Muscle layer of duodenum (tissue), 2 donors: ENCODE results near the gene VASH2.

Source experiments
- H3K27ac ChIP-seq: one replicate; pipeline ENCODE4 v1.7.0; 2013; ENCODE audit warnings: mild to moderate bottlenecking, low read length
- H3K27me3 ChIP-seq: one replicate; pipeline ENCODE4 v1.7.0; 2013; ENCODE audit warnings: low read depth, mild to moderate bottlenecking, control low read depth, low read length
- H3K36me3 ChIP-seq, 2 donors: one replicate each; pipeline ENCODE4 v1.7.0; 2013; ENCODE audit warnings: low read length in 2 of 2, control low read depth in 1 of 2, mild to moderate bottlenecking in 1 of 2; ENCODE audit not compliant: insufficient read depth in 2 of 2, control insufficient read depth in 1 of 2
- H3K4me1 ChIP-seq, 2 donors: one replicate each; pipeline ENCODE4 v1.7.0; 2013; ENCODE audit warnings: low read length in 2 of 2, mild to moderate bottlenecking in 2 of 2, control low read depth in 1 of 2, moderate library complexity in 1 of 2; ENCODE audit not compliant: insufficient read depth in 2 of 2, control insufficient read depth in 1 of 2
- H3K4me3 ChIP-seq, 2 donors: one replicate each; pipeline ENCODE4 v1.7.0; 2013; ENCODE audit warnings: low read length in 2 of 2, low read depth in 1 of 2, mild to moderate bottlenecking in 1 of 2
- H3K9me3 ChIP-seq, 2 donors: one replicate each; pipeline ENCODE4 v1.7.0; 2013; ENCODE audit warnings: low read length in 2 of 2, control low read depth in 1 of 2, mild to moderate bottlenecking in 1 of 2; ENCODE audit not compliant: control insufficient read depth in 1 of 2
- donor health status: healthy.

VASH2 gene

GRCh38 chr1:212915245-212916091 lies 34.9 kb upstream of the VASH2 start:
- Histone ChIP-seq H3K27me3 (no peaks in the 10 kb centered on the region), H3K4me1 (peaks cover 0 to 13% of the 10 kb centered on the region in 2 donors), H3K4me3 (no peak overlapping the region), H3K36me3 (no peaks in the 10 kb centered on the region), H3K9me3 (no peaks in the 10 kb centered on the region), H3K27ac (no peak overlapping the region)

GRCh38 chr1:212916481-212917133 lies 33.7 kb upstream of the VASH2 start:
- Histone ChIP-seq H3K9me3 (no peaks in the 10 kb centered on the region), H3K4me3 (peak overlapping the region in 1 of 2 donors; percentile 0), H3K36me3 (no peaks in the 10 kb centered on the region), H3K4me1 (peaks cover 0 to 13% of the 10 kb centered on the region in 2 donors), H3K27ac (no peak overlapping the region), H3K27me3 (no peaks in the 10 kb centered on the region)

- Histone ChIP-seq H3K4me3 (peak overlapping the region in 1 of 2 donors; percentile 0), H3K36me3 (no peaks in the 10 kb centered on the region), H3K27ac (no peak overlapping the region), H3K9me3 (no peaks in the 10 kb centered on the region), H3K4me1 (peaks cover 0 to 13% of the 10 kb centered on the region in 2 donors), H3K27me3 (no peaks in the 10 kb centered on the region)
Observed at GRCh38 chr1:212917134-212917485, 33.2 kb upstream of the VASH2 start.

GRCh38 chr1:212917858-212918257 lies 32.5 kb upstream of the VASH2 start:
- no peaks in the 10 kb centered on the region for H3K9me3 ChIP-seq
- H3K4me3 ChIP-seq: no peak overlapping the region
- peaks cover 0 to 13% of the 10 kb centered on the region in 2 donors for H3K4me1 ChIP-seq
- no peaks in the 10 kb centered on the region for H3K36me3 ChIP-seq
- H3K27ac ChIP-seq: no peak overlapping the region
- H3K27me3 ChIP-seq: no peaks in the 10 kb centered on the region

- no peak overlapping the region for H3K4me3 ChIP-seq
- no peak overlapping the region for H3K27ac ChIP-seq
- no peaks in the 10 kb centered on the region for H3K9me3 ChIP-seq
- no peaks in the 10 kb centered on the region for H3K36me3 ChIP-seq
- no peaks in the 10 kb centered on the region for H3K27me3 ChIP-seq
- H3K4me1 ChIP-seq: peaks cover 0 to 13% of the 10 kb centered on the region in 2 donors
Observed at GRCh38 chr1:212918824-212919223, 31.5 kb upstream of the VASH2 start.

GRCh38 chr1:212920246-212920645 lies 30.1 kb upstream of the VASH2 start:
- Histone ChIP-seq H3K4me3 (no peak overlapping the region), H3K27me3 (no peaks in the 10 kb centered on the region), H3K9me3 (no peaks in the 10 kb centered on the region), H3K4me1 (peaks cover 0 to 12% of the 10 kb centered on the region in 2 donors), H3K27ac (no peak overlapping the region), H3K36me3 (no peaks in the 10 kb centered on the region)

GRCh38 chr1:212920896-212921295 lies 29.4 kb upstream of the VASH2 start:
- H3K4me3 ChIP-seq: no peak overlapping the region
- no peaks in the 10 kb centered on the region for H3K36me3 ChIP-seq
- H3K9me3 ChIP-seq: no peaks in the 10 kb centered on the region
- H3K4me1 ChIP-seq: peaks cover 0 to 5% of the 10 kb centered on the region in 2 donors
- H3K27me3 ChIP-seq: no peaks in the 10 kb centered on the region
- H3K27ac ChIP-seq: no peak overlapping the region

GRCh38 chr1:212922016-212922415 lies 28.3 kb upstream of the VASH2 start:
- Histone ChIP-seq H3K27ac (no peak overlapping the region), H3K36me3 (no peaks in the 10 kb centered on the region), H3K4me3 (no peak overlapping the region), H3K27me3 (no peaks in the 10 kb centered on the region), H3K9me3 (no peaks in the 10 kb centered on the region), H3K4me1 (no peaks in the 10 kb centered on the region)

GRCh38 chr1:212926372-212926771 lies 24.0 kb upstream of the VASH2 start:
- H3K4me1 ChIP-seq: no peaks in the 10 kb centered on the region
- H3K4me3 ChIP-seq: no peak overlapping the region
- no peaks in the 10 kb centered on the region for H3K9me3 ChIP-seq
- no peaks in the 10 kb centered on the region for H3K27me3 ChIP-seq
- no peak overlapping the region for H3K27ac ChIP-seq
- H3K36me3 ChIP-seq: no peaks in the 10 kb centered on the region

GRCh38 chr1:212928323-212929291 lies 21.7 kb upstream of the VASH2 start:
- Histone ChIP-seq H3K27ac (no peak overlapping the region), H3K9me3 (no peaks in the 10 kb centered on the region), H3K4me1 (no peaks in the 10 kb centered on the region), H3K36me3 (no peaks in the 10 kb centered on the region), H3K4me3 (no peak overlapping the region), H3K27me3 (no peaks in the 10 kb centered on the region)
